GM10248 (cell line): ENCODE measurements around the gene PACRG.

ENCODE experiments used
- CTCF ChIA-PET: fragments of 300-600 bp; sonication (Branson Sonifier 250); formaldehyde crosslinking; extraction: SDS; loops from one replicate; lab custom pipeline; 2021; ENCODE audit warnings: antibody characterized with exemption; lab: Yijun Ruan, JAX
- POLR2A ChIA-PET: fragments of 350-650 bp; sonication (Branson Sonifier 250); formaldehyde crosslinking; extraction: SDS; loops from one replicate; lab custom pipeline; 2020; ENCODE audit warnings: antibody characterized with exemption; lab: Yijun Ruan, JAX
- DNase-seq: peaks from one replicate; pipeline ENCODE4 v3.0.0; 2012; ENCODE audit errors: extremely low spot score
- TF ChIP-seq, protein P1 (sequence below): IDR thresholded peaks from 2 replicates; pipeline ENCODE4 v1.5.1; 2012; ENCODE audit warnings: mild to moderate bottlenecking, low read depth; ENCODE audit errors: extremely low read depth, missing control alignments, control extremely low read depth

The PACRG gene

DNA sequence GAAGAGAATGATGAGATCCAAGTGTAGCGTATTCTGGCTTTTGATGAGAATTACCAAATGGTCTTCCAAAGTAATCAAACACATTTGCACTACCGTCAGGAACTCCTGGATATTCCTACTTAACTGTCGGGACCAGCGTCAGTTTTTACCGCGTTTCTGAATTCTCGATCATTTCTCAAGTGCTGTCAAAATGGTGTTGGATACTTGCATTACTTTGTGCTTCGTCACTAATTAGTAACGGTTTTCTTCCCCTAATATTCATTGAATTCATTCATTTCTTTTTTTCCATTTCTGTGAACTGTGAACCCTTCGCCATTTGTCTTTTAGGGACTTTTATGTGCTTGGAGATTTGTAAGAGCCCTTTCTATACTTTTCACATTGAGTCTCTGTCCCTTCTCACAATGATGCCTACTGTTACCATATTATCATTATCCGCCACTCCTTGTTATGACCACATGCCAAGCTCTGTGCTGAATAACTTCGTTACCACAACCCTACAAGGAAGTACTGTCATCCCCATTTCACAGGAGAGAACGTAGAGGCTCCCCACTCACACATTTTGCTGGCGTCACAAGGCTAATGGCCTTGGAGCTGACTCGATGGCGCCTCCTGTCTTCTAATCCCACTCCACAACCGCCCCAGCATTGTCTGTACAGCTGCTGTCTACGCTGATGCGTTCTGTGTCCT, 612.6 kb downstream of the PACRG start:
- CTCF ChIA-PET: interaction anchor here (1.3 kb wide), 1 partner anchor 19 kb away, joined by 4 read pairs; no protein-coding TSS in a partner anchor

DNA sequence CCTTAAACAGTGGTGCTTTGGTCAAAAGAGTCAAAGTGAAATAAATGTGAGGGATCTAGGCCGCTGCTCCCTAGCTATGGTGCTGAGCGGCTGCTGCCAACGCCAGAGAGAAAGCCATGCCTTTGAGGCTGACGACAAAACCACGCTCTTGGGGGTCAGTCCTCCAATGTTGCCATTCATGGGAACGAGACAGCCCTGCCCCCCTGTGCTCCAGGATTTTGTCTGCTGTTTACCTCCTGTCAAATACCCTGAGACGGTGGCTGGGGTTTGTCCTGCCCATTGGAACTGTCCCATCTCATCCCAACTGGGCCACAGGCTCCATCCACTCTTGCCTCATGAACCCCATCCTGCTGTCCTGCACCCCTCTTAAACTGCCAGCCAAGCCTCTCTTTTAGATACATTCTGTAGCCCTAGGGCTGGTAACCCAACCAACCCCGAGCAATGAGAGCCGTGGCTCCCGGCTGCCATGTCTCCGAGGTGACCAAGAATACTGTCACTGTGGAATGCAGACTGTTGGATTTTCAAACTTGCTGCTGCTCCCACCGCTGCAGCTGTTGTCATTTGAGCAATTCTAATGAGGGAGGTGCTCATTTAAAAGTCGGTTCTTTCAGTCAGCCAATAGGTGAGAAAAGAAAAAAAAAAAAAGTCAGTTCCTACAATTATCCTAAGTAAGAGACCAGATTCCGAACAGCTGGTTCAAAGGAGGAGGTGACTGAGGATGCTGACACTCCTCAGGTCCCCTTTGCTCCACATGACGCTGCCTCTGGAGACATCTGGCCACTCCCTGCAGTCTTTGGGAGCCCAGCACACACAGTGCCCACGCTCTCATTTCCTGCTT, 613.7 kb downstream of the PACRG start:
- POLR2A ChIA-PET: no interaction called here

More for the DNA sequence above, 612.6 kb downstream of the PACRG start:
- no peak for DNase-seq
- POLR2A ChIA-PET: no interaction called here
- TF ChIP-seq, protein P1, sequence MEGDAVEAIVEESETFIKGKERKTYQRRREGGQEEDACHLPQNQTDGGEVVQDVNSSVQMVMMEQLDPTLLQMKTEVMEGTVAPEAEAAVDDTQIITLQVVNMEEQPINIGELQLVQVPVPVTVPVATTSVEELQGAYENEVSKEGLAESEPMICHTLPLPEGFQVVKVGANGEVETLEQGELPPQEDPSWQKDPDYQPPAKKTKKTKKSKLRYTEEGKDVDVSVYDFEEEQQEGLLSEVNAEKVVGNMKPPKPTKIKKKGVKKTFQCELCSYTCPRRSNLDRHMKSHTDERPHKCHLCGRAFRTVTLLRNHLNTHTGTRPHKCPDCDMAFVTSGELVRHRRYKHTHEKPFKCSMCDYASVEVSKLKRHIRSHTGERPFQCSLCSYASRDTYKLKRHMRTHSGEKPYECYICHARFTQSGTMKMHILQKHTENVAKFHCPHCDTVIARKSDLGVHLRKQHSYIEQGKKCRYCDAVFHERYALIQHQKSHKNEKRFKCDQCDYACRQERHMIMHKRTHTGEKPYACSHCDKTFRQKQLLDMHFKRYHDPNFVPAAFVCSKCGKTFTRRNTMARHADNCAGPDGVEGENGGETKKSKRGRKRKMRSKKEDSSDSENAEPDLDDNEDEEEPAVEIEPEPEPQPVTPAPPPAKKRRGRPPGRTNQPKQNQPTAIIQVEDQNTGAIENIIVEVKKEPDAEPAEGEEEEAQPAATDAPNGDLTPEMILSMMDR: no peak

DNA sequence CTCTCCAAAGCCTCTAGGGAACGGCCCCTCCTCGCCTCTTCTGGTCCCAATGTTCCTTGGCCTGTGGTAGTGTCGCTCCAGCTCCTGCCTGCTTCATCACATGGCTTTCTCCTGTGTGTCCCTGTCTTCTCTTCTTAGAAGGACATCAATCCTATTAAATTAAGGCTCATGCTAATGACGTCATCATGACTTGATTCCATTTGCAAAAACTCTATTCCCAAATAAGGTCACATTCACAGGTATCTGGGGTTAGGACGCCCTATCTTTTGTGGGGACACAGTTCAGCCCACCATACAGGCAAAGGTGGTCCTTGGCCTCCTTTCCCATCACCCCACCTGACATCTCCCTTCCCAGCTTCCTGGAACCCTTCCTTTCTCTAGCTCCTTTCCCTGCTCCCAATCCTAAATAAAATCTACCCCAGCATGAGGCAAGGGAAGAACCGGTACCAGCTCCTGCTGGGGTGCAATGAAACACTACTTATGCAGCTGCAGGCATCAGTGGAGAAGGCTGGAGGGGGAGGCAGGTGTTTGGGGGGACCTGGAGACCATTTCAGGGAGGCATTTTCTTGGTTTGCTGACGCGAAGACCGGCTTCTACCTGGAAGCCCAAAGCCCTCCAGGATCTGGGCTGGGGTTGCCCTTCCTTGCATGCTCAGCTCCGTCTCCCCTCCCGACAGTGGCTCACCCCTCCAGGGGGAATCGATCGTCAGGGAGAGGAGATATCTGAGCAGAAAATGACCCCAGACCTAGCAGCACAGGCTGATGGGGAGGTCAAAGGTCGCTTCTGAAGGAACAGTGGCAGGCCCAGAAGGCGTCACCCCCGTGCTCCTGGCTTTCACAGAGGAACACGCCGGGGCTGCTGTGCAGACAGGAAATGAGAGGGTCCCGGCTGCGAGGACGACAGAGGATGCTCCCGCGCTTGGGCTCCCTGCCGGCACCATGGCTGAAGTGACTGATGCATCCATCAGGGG, 615.1 kb downstream of the PACRG start:
- ChIA-PET POLR2A (no interaction called here), CTCF (no interaction called here)
- TF ChIP-seq, protein P1: no peak

More for the DNA sequence above, 613.7 kb downstream of the PACRG start:
- TF ChIP-seq, protein P1: no peak
- DNase-seq: no peak
- CTCF ChIA-PET: no interaction called here

DNA sequence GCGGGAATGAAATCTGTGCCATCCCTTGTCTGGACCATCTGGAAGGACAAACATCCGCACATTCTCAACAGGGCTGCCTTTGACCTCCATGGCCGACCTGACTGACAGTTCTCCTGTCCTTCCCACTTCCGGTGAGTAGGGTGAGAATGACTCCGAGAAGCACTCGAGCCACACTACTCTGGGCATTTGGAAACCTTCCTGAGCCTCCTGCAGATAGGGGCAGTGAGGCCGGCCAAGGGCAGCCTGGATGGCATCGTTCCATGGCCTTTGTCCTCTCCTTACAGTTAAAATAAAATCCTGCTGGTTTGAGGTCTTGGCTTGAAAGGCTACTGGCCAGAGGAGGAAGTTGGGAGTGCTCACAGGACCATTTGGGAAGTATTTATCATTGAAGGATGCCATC, 615.8 kb downstream of the PACRG start:
- TF ChIP-seq, protein P1: no peak
- CTCF ChIA-PET: no interaction called here
- no peak for DNase-seq
- POLR2A ChIA-PET: no interaction called here

More for the DNA sequence above, 615.1 kb downstream of the PACRG start:
- no peak for DNase-seq

DNA sequence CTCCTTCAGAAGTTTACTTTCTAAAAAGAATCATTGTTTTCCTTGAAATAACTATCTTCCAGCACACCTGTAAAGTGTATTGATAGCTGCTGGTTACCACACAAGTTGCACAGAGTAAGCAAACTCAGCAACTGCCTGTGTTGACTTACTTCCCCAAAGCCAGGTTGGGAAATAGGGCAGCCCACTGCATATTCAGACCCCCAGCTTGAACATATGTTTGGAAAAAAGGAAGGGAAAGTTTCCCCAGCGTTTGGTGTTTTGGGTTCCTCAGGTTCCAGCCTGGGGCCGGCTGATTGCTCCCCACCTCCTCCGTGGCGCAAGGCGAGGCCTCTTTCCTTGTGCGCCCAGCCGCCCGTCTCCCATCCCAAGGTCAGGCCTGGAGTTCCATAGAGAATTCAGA, 616.6 kb downstream of the PACRG start:
- CTCF ChIA-PET: no interaction called here
- TF ChIP-seq, protein P1: no peak
- POLR2A ChIA-PET: no interaction called here
- DNase-seq: no peak

DNA sequence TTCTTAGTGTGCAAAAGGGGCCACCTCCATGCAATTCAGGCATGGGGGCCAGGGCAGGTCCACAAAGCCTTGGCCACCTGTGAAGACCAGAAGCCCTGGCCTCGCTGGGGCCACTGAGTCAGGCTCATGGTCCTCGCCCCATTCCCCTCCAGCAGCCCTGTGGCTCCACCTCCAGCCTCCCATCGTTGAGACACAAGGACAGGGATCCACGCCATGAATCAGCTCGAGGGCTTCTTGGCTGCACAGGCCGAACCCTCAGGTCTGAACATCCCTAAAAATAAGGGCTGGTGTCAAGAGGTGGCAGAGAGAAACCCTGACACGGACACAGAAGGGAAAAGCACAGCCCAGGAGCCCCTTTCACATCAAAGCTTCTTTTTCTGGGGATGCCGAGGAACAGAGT, 618.2 kb downstream of the PACRG start:
- DNase-seq: no peak
- CTCF ChIA-PET: interaction anchor here (0.9 to 1.0 kb wide), 2 partner anchors 19 to 60 kb away, joined by 3 read pairs; no protein-coding TSS in a partner anchor
- POLR2A ChIA-PET: no interaction called here
- TF ChIP-seq, protein P1: no peak
